Measurements from ENCODE around the gene TRMT44.

TRMT44 gene

GRCh38 chr4:8446122-8446521, 5.5 kb downstream of the TRMT44 start:
- Histone ChIP-seq H3K27me3 (ENCODE audit: insufficient read depth, low read length) (no peaks in the 10 kb centered on the region), H4K12ac (ENCODE audit: low read depth, low read length) (no peak overlapping the region), H3K18ac (ENCODE audit: low read length) (no peak overlapping the region), H2BK120ac (ENCODE audit: insufficient read depth, low read length, poor library complexity) (no peak overlapping the region), H3K27ac (ENCODE audit: low read depth, low read length) (no peak overlapping the region), H2AK5ac (ENCODE audit: low read length) (no peak overlapping the region), H3K36me3 (ENCODE audit: control insufficient read depth in 1 of 2, insufficient read depth in 2 of 2, low read length in 2 of 2) (peaks cover 13 to 24% of the 10 kb centered on the region in 2 experiments), H3K9ac (ENCODE audit: low read length) (no peak overlapping the region), H2BK12ac (ENCODE audit: low read length) (no peak overlapping the region), H3K4me3 (ENCODE audit: low read depth, low read length) (no peak overlapping the region), H2AFZ (ENCODE audit: insufficient read depth, low read length, poor library complexity) (no peak overlapping the region), H3K9me3 (ENCODE audit: insufficient read depth, low read depth, low read length) (no peaks in the 10 kb centered on the region), H2BK5ac (ENCODE audit: low read depth, low read length, poor library complexity) (no peak overlapping the region), H3K23ac (ENCODE audit: low read length) (no peak overlapping the region), H3K79me1 (ENCODE audit: low read length) (peaks cover under 1% of the 10 kb centered on the region), H3K4me1 (ENCODE audit: control insufficient read depth in 1 of 2, insufficient read depth in 2 of 2, low read length in 2 of 2) (peaks cover 5 to 16% of the 10 kb centered on the region in 2 experiments), H4K8ac (ENCODE audit: low read depth, low read length) (no peak overlapping the region), H3K14ac (ENCODE audit: low read length) (no peak overlapping the region), H3K4me2 (ENCODE audit: low read length) (no peak overlapping the region), H3K4ac (ENCODE audit: low read depth, low read length) (no peak overlapping the region), H3K79me2 (ENCODE audit: control insufficient read depth, insufficient read depth, low read length, poor library complexity) (peaks cover under 1% of the 10 kb centered on the region), H4K91ac (ENCODE audit: low read depth, low read length) (no peak overlapping the region)
- WGBS (ENCODE audit: extremely low coverage, insufficient coverage, insufficient read length), result no CpG with 5 or more reads among the region's 3 CpGs
- DNase-seq, result no peak

- Histone ChIP-seq H2BK120ac (ENCODE audit: insufficient read depth, low read length, poor library complexity) (no peak overlapping the region), H3K4me3 (ENCODE audit: low read depth, low read length) (no peak overlapping the region), H3K4ac (ENCODE audit: low read depth, low read length) (no peak overlapping the region), H3K36me3 (ENCODE audit: control insufficient read depth in 1 of 2, insufficient read depth in 2 of 2, low read length in 2 of 2) (peaks cover 40 to 56% of the 10 kb centered on the region in 2 experiments), H2AFZ (ENCODE audit: insufficient read depth, low read length, poor library complexity) (no peak overlapping the region), H3K79me2 (ENCODE audit: control insufficient read depth, insufficient read depth, low read length, poor library complexity) (no peaks in the 10 kb centered on the region), H3K79me1 (ENCODE audit: low read length) (no peaks in the 10 kb centered on the region), H3K14ac (ENCODE audit: low read length) (no peak overlapping the region), H3K27ac (ENCODE audit: low read depth, low read length) (no peak overlapping the region), H4K8ac (ENCODE audit: low read depth, low read length) (no peak overlapping the region), H3K27me3 (ENCODE audit: insufficient read depth, low read length) (no peaks in the 10 kb centered on the region), H2BK12ac (ENCODE audit: low read length) (no peak overlapping the region), H3K4me1 (ENCODE audit: control insufficient read depth in 1 of 2, insufficient read depth in 2 of 2, low read length in 2 of 2) (no peaks in the 10 kb centered on the region), H3K9ac (ENCODE audit: low read length) (no peak overlapping the region), H3K9me3 (ENCODE audit: insufficient read depth, low read depth, low read length) (no peaks in the 10 kb centered on the region), H3K23ac (ENCODE audit: low read length) (no peak overlapping the region), H3K4me2 (ENCODE audit: low read length) (no peak overlapping the region), H2AK5ac (ENCODE audit: low read length) (no peak overlapping the region), H2BK5ac (ENCODE audit: low read depth, low read length, poor library complexity) (no peak overlapping the region), H3K18ac (ENCODE audit: low read length) (no peak overlapping the region), H4K12ac (ENCODE audit: low read depth, low read length) (no peak overlapping the region), H4K91ac (ENCODE audit: low read depth, low read length) (no peak overlapping the region)
- peak; percentile 61 to 65 for DNase-seq
- no CpG with 5 or more reads among the region's 11 CpGs for WGBS (ENCODE audit: extremely low coverage, insufficient coverage, insufficient read length)
Measured at GRCh38 chr4:8451440-8452182, 11.0 kb downstream of the TRMT44 start.

DNA sequence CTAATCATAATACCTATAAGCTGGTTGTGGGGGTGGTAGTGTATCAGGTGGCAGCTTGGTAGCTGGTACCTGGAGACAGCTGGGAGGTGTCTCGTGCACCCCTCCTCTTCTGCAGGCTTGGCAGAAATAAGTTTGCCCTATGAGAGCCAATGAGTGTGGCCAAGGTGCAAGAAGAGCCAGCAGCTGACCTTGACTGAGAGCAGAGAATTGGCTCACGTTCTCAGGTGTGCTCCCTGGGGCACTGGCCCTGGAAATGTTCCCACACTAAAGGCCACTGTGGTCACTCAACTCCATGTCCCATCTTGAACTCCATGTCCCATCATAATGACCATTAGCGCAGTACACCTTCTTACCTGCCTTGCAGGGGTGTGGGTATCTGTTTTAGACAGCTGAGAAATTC, 13.4 kb downstream of the TRMT44 start:
- H2BK5ac ChIP-seq (ENCODE audit: low read depth, low read length, poor library complexity), result no peak overlapping the region
- no peak overlapping the region for H4K12ac ChIP-seq (ENCODE audit: low read depth, low read length)
- H2BK120ac ChIP-seq (ENCODE audit: insufficient read depth, low read length, poor library complexity), result no peak overlapping the region
- peaks cover 30 to 45% of the 10 kb centered on the region in 2 experiments for H3K36me3 ChIP-seq (ENCODE audit: control insufficient read depth in 1 of 2, insufficient read depth in 2 of 2, low read length in 2 of 2)
- H2AFZ ChIP-seq (ENCODE audit: insufficient read depth, low read length, poor library complexity), result no peak overlapping the region
- no peak overlapping the region for H2BK12ac ChIP-seq (ENCODE audit: low read length)
- no peak overlapping the region for H2AK5ac ChIP-seq (ENCODE audit: low read length)
- no peak overlapping the region for H3K4me2 ChIP-seq (ENCODE audit: low read length)
- H3K14ac ChIP-seq (ENCODE audit: low read length), result no peak overlapping the region
- WGBS (ENCODE audit: extremely low coverage, insufficient coverage, insufficient read length), result no CpG with 5 or more reads among the region's 3 CpGs
- H4K8ac ChIP-seq (ENCODE audit: low read depth, low read length), result no peak overlapping the region
- DNase-seq, result no peak
- H3K23ac ChIP-seq (ENCODE audit: low read length), result no peak overlapping the region
- no peaks in the 10 kb centered on the region for H3K27me3 ChIP-seq (ENCODE audit: insufficient read depth, low read length)
- no peak overlapping the region for H3K9ac ChIP-seq (ENCODE audit: low read length)
- H4K91ac ChIP-seq (ENCODE audit: low read depth, low read length), result no peak overlapping the region
- H3K4ac ChIP-seq (ENCODE audit: low read depth, low read length), result no peak overlapping the region
- no peaks in the 10 kb centered on the region for H3K4me1 ChIP-seq (ENCODE audit: control insufficient read depth in 1 of 2, insufficient read depth in 2 of 2, low read length in 2 of 2)
- H3K9me3 ChIP-seq (ENCODE audit: insufficient read depth, low read depth, low read length), result no peaks in the 10 kb centered on the region
- H3K27ac ChIP-seq (ENCODE audit: low read depth, low read length), result no peak overlapping the region
- no peaks in the 10 kb centered on the region for H3K79me2 ChIP-seq (ENCODE audit: control insufficient read depth, insufficient read depth, low read length, poor library complexity)
- no peaks in the 10 kb centered on the region for H3K79me1 ChIP-seq (ENCODE audit: low read length)
- no peak overlapping the region for H3K4me3 ChIP-seq (ENCODE audit: low read depth, low read length)
- no peak overlapping the region for H3K18ac ChIP-seq (ENCODE audit: low read length)

- Histone ChIP-seq H3K79me2 (ENCODE audit: control insufficient read depth, insufficient read depth, low read length, poor library complexity) (no peaks in the 10 kb centered on the region), H3K14ac (ENCODE audit: low read length) (no peak overlapping the region), H3K9me3 (ENCODE audit: insufficient read depth, low read depth, low read length) (no peaks in the 10 kb centered on the region), H3K4me2 (ENCODE audit: low read length) (no peak overlapping the region), H3K27me3 (ENCODE audit: insufficient read depth, low read length) (no peaks in the 10 kb centered on the region), H3K36me3 (ENCODE audit: control insufficient read depth in 1 of 2, insufficient read depth in 2 of 2, low read length in 2 of 2) (peaks cover 24 to 33% of the 10 kb centered on the region in 2 experiments), H3K9ac (ENCODE audit: low read length) (no peak overlapping the region), H4K12ac (ENCODE audit: low read depth, low read length) (no peak overlapping the region), H3K4ac (ENCODE audit: low read depth, low read length) (no peak overlapping the region), H4K8ac (ENCODE audit: low read depth, low read length) (no peak overlapping the region), H2BK5ac (ENCODE audit: low read depth, low read length, poor library complexity) (no peak overlapping the region), H3K18ac (ENCODE audit: low read length) (no peak overlapping the region), H2AK5ac (ENCODE audit: low read length) (no peak overlapping the region), H2AFZ (ENCODE audit: insufficient read depth, low read length, poor library complexity) (no peak overlapping the region), H2BK120ac (ENCODE audit: insufficient read depth, low read length, poor library complexity) (no peak overlapping the region), H2BK12ac (ENCODE audit: low read length) (no peak overlapping the region), H3K27ac (ENCODE audit: low read depth, low read length) (no peak overlapping the region), H3K4me3 (ENCODE audit: low read depth, low read length) (no peak overlapping the region), H3K79me1 (ENCODE audit: low read length) (peaks cover 4% of the 10 kb centered on the region), H3K4me1 (ENCODE audit: control insufficient read depth in 1 of 2, insufficient read depth in 2 of 2, low read length in 2 of 2) (peaks cover 0 to 5% of the 10 kb centered on the region in 2 experiments), H4K91ac (ENCODE audit: low read depth, low read length) (no peak overlapping the region), H3K23ac (ENCODE audit: low read length) (no peak overlapping the region)
- WGBS (ENCODE audit: extremely low coverage, insufficient coverage, insufficient read length), result no CpG with 5 or more reads among the region's 9 CpGs
- DNase-seq, result no peak
Measured at GRCh38 chr4:8457646-8458252, 17.2 kb downstream of the TRMT44 start.

Measured in trophoblast cell (in vitro differentiated cells and primary cell).